ENCODE measurements around the gene ZMYM2.

DNA sequence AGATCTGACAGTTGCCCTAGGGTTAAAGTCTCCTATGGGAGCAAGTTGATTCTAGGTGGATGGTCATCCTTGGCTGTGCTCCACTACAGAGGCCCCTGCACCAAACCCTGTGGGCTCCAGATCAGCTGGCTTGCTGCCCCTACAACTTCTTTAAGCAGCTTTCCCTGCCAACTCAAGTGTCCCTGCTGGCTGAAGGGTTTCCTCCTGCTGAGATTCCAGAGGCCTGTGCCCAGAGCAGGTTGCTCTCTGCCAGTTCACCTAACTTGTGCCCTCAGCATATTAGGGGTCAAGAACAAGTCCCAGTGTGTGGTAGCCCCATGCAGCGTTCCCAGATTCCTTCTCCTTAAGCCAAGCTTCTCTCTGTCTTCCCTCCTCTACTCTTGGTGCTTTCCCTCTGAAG, 85.6 kb downstream of the ZMYM2 start:
- no peak for TF ChIP-seq EZH2 (IDR thresholded peaks at IDR 0.05; ENCODE audit: borderline replicate concordance, low read depth, low read length, poor library complexity, severe bottlenecking)
- TF ChIP-seq, protein P1, sequence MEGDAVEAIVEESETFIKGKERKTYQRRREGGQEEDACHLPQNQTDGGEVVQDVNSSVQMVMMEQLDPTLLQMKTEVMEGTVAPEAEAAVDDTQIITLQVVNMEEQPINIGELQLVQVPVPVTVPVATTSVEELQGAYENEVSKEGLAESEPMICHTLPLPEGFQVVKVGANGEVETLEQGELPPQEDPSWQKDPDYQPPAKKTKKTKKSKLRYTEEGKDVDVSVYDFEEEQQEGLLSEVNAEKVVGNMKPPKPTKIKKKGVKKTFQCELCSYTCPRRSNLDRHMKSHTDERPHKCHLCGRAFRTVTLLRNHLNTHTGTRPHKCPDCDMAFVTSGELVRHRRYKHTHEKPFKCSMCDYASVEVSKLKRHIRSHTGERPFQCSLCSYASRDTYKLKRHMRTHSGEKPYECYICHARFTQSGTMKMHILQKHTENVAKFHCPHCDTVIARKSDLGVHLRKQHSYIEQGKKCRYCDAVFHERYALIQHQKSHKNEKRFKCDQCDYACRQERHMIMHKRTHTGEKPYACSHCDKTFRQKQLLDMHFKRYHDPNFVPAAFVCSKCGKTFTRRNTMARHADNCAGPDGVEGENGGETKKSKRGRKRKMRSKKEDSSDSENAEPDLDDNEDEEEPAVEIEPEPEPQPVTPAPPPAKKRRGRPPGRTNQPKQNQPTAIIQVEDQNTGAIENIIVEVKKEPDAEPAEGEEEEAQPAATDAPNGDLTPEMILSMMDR (conservative IDR thresholded peaks at IDR 0.05; ENCODE audit: low read depth, low read length): no peak

Data from A673 (cell line).